Activated CD8-positive, alpha-beta memory T cell treated with anti-CD3 and anti-CD28 coated beads for 24 hours (primary cell): ENCODE results near the gene EBI3.
"Not testable (repeated sequence)": the region's sequence is repeated elsewhere in the genome, so short reads cannot be mapped to it uniquely, and the experiment has no call there.

Source experiments
- DNase-seq: peaks from one replicate; pipeline ENCODE4 v3.0.0-alpha.2; 2020

EBI3 gene

DNA sequence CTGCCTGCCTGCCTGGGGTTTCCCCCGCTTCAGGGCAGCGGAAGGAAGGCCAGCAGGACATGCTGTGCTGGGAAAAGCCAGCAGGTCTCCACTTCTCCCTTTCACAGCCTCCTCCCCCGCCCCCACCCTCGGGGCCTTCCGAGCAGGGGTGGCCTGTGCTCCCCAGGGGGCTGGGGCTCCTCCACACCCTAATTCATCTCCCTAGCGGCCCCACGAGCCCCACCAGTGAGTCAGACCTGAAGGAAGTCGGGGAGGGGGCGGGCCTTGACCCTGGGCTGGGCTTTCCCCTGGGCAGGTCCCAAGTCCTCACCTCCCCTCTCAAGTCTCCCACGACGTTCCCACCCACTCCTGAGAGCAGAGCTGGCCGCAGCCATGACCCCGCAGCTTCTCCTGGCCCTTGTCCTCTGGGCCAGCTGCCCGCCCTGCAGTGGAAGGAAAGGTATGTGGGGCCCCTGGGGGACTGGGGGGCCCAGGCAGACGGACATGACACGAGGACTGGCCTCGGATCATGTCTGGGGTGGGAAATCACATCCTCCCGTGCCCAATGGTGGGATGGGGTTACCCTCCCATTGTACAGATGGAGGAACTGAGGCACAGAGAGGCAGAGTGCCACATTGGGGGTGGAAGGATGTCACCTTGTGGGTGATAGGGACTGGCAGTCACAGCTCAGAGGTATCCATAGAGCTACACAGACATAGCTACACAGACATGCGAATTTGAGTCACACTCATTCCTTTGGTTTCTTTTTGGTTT, at the start of gene EBI3:
Gene EBI3 (plus strand): TSS at position 345 of the 753 bp plus-strand sequence. CDS start 28 bp downstream, at position 373.
- peak; percentile 80 for DNase-seq

DNA sequence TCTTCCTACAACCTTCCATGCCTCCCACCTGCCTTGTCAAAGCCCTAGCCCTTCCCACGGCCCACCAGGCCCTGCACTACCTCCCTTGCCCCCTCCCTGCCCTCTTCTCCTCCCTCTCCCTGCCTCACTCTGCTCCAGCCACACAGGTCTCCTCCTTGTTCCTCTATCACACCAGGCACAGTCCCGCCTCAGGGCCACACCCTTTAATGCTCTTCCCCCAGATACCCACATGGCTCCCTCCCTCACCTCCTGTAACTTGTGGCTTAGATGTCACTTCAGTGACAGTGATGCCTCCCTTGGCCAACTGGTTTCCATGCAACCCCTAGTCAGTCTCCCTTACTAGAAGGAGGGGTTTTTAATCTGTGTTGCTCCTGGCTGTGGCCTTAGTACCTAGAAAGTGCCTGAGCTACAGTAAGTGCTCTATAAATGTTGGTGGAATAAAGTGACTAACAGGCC, 48.2 kb upstream of the EBI3 start:
- no peak for DNase-seq

DNA sequence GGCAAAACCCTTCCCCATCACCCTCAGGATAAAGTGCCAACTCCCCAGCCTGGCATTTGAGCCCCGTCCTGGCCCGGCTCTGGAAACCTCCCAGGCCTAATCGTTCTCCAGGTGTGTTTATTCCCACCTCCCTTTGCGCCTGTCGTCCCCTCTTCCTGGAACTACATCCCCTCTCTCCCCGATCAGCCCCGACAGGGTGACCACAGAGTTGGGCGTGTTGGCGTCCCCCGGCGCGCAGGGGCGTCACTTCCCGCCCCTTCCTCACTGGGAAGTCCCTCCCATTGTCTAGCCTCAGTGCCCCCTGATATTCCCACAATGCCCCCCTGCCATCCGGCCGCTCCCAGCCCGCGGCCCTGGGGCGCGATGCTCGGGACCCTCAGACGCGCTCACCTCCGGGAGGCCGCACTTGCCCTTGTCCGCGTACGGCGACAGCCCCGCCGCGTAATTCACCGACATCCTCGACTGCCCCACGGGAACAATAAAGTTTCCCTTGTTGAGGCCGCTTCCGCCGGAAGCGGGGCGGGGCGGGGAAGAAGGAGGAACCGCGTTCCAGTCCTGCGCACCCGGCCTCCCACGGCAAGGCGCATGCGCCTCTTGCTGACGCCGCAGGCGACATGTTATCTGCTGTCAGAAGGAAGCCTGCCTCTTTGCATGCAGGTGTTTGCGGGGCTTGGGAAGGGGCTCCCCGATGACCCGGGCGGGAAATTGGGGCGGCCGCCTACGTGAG, 47.1 kb upstream of the EBI3 start, which contains the start of the genes ANKRD24 and SIRT6:
Gene ANKRD24 (plus strand): TSS at position 606 of the 727 bp plus-strand sequence. CDS start 3,737 bp downstream, outside the sequence.
Gene SIRT6 (minus strand): TSS at position 480 of the 727 bp plus-strand sequence. CDS start 24 bp downstream, at position 456.
- peak; percentile 96 for DNase-seq

DNA sequence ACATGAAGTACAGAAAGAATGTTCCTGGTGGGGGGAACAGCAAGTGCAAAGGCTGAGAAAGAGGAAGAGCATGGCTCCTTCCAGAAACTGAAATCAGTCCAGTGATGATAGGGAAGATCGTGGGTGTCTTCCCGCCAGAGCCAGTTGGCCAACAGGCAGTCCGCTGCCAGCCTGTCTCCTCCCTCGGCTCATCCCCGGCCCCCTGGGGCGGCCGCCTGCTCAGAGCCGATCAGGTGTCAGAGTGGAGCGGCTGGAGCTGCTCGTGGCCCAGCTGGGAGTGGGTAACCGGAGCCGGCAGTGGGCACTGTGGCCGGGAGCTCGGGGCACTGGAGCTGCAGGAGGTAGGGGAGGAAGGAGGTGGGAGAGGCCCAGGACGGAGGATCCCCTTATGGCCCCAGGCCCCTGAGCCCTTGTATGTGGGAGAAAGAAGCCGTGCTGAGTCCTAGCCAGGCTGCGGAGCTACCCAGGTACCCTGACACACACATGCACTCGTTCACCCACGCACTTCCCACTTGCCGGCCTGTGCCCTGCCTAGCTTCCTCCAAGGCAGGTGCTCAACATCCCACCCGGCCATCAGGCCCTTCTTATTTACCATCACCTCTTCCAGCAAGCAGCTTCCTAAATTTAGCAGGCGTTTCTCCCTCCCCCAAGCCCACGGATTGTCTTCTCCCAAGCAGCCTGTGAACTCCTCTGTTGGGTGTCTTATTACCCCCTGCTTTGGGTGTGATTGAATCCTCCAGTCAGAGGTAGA, 45.2 kb upstream of the EBI3 start:
- no peak for DNase-seq

DNA sequence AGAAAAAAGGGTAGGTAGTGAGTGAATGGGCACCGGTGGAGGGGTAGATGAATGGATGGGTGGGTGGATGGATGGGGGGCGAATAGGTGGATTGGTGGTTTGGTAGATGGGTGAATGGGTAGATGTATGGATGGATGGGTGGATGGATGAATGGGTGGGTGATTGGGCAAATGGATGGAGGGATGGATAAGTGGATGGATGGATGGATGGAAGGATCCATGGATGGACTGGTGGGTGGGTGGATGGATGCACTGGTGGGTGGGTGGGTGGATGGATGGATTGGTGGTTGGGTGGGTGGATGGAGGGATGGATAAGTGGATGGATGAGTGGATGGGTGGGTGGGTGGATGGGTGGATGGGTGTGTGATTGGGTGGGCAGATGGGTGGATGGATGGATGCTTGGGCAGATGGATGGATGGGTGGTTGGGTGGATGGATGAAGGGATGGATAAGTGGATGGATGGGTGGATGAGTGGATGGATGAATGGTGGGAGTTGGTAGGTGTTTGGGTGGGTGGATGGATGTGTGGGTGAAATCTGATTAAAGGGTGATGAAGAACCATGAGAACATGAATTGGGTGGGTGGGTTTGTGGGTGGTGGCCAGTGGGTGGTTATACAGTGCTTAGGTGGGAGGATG, 44.5 kb upstream of the EBI3 start:
- DNase-seq = no peak

DNA sequence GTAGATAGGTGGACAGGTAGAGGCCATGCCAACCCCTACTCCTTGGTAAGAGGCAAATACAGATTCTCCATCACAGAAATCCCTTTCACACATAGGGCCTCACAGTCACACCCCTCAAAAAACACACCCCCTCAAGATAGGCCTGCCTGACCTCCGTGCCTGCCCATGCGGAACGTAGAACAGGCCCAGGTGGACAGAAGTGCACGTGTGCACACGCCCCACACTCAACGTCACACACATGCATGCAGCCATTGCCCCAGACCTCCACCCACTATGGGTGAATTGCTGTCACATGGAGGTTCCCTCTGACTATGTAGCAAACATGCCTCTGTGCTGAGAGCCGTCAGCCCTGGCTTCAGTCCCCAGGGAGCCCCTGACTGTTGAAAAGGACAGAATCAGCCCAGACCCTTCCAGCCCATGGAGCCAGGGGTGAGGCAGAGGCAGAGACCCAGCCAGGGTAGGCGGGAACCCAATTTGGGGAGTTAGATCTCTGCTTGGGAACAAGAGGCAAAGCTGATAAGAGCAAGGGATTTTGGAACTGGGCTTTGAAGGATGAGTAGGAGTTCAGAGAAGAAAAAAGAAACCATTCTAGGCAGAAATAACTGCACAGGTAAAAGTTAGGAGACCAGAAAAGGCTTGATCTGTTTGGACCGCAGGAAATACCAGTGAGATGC, 43.8 kb upstream of the EBI3 start:
- DNase-seq = no peak

DNA sequence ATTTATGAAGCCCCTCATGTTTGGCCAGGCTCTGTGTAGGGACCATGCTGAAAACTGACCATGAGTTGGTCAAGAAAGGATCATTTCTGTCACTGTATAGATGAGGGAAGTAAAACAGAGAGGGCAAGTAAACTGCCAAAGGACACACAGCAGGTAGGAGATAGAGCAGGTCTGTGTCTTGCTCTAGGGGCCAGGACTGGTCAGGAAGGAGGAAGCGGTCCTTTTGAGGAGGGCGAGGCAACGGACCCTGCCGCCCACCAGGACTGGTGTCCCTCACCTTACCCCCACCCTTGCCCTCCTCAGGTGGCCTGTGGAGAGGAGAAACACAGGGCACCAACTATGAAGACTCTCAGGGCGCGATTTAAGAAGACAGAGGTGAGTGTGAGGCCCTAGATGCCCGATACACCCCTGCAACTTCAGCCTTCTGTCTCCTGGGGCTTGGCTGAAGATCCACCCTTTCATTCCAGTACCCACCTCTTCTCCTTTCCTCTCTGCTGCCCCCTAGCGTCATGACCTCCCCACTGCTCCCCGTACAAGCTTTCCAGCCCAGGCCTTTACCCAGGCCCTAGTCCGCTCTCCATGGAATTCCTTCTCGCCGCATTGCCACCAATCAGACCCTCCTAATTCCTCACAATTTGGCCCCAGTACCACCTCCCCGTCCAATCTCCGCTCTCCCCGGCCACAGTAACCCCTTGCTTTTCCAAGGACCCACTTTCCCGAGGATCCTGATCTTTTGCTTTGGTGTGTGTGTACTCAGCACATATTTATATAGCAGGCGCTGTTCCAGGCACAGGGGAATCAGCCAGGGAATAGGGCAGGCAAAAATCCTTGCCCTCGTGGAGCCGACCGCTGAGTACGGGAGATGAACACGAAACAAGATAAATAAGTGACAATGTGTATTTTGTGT, 43.0 kb upstream of the EBI3 start:
- DNase-seq = peak; percentile 91

DNA sequence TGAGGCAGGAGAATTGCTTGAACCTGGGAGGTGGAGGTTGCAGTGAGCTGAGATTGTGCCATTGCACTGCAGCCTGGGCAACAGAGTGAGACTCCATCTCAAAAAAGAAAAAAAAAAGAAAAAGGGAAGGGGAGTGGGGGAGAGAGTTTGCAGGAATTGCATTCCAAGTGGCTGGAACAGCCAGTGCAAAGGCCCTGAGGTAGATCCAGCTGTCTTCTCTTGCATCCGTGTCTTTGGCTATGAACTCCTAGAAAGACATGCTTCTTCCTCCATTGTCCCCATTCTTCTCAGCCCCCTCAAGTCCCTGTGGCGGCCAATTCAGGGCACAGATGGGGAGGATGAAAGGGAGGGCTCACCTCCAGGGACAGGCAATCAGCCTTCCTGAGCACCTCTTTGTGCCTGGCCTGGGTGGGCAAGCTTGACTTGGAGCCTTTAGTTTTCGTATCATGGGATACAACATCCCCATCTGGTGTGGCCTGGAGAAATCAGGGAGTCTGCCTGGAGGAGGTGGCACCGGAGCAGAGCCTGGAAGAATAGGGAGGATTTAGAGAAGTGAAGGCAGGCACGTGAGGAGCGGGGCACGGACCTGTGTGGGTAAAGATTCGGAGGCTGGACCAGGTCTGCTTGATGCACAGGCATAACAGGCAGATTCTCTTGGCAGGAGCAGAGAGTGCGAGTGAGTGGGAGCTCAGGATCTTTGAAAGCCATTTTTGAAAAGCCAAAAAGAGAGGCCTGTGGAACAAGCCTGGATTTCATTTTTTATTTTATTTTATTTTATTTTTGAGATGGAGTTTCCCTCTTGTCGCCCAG, 41.8 kb upstream of the EBI3 start:
- no peak for DNase-seq

DNA sequence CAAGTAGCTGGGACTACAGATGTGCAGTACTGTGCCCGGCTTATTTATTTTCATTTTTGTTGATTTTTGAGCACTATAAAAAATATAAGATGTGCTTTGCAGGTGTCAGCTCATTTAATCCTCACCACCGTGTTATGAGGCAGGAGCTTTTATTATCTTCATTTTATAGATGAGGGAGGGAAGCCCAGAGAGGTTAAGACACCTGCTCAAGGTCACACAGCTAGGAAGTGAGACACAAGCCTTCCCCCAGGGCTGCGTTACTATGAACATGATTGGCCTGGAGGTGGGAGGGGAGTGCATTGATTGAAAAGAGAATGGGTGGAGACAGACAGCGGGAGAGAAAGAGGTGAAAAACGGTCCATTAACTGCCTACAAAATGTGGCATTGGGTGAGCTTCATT, 39.7 kb upstream of the EBI3 start:
- no peak for DNase-seq

DNA sequence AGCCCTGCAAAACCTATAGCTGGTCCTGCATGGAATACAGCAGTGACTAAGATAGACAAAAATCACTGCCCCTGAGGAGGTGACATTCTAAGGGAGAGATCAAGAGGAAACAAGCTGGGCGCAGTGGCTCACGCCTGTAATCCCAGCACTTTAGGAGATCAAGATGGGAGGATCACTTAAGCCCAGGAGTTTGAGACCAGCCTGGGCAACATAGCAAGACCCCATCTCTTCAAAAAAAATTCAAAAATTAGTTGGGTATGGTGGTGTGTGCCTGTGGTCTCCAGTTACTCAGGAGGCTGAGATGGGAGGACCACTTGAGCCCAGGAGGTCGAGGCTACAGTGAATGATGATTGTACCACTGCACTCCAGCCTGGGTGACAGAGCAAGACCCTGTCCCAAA, 36.8 kb upstream of the EBI3 start:
- DNase-seq = not testable (repeated sequence)

DNA sequence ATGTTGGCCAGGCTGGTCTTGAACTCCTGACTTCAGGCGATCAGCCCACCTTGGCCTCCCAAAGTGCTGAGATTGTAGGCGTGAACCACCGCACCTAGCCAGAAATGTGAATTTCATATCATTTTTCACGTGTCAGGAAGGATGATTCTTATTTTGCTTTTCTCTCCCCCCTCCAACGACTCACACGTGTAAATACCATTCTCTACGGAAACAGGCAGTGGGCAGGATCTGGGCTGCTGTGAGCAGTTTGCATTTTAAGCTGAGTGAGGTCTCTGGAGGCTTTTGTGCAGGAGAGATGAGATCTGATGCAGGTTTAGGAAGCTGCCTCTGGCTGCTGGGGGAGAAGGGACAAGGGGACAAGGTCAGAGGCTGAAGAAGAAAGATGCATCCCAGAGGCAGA, 35.0 kb upstream of the EBI3 start:
- DNase-seq = no peak

DNA sequence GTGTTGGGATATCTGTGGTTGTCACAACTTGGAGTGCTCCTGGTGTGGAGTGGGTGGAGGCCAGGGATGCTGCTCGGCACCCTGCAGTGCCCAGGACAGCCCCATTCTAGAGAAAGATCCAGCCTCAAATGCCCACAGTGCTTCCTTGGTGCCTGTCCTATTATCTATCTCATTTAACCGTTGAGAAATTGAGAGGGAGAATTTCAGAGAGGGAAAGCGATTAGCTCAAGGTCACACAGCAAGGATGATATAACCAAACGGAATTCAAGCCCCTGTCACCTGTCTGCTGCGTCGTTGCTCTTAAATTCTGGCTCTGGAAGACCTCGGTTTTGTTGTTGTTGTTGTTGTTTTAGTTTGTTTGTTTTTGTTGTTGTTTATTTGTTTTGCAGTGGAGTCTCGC, 33.3 kb upstream of the EBI3 start:
- DNase-seq = no peak

DNA sequence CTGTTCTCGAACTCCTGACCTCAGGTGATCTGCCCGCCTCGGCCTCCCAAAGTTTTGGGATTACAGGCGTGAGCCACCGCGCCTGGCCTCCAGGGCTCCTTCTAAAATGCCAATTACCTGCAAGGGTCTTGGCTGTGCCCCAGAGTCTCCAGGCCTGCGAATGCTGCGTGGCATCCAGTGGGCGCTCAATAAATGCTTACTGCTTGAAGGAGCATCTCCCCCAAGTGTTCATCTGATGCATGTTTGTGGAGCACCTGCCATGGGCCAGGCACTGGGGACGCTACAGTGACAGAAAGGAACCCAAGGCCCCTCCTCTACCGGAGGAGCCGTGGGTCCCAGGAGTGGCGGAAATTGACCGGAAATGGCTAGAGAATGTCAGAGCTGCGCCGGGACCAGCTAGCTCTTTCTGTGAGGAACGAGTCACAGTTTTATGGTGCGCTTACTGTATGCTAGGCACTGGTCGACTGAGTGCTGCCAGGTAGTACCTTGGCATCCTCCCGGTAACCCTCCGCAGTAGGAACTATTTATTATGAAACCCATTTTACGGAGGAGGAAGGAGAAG, 32.7 kb upstream of the EBI3 start:
- DNase-seq = no peak

DNA sequence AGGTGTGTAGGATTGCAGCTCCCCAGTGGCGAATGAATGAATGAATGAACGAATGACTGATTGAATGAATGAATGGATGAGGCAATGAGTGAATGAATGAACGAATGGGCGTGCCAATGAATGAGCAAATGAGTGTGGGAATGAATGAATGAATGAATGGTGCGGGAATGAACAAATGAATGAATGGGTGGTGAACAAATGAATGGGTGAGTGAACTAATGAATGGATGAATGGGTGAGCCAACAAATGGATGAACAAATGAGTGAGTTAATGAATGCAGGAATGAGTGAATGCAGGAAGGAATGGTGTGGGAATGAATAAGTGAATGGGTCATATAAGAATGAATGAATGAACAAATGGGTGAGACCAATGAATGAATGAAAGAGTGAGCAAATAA, 32.1 kb upstream of the EBI3 start:
- DNase-seq = no peak

DNA sequence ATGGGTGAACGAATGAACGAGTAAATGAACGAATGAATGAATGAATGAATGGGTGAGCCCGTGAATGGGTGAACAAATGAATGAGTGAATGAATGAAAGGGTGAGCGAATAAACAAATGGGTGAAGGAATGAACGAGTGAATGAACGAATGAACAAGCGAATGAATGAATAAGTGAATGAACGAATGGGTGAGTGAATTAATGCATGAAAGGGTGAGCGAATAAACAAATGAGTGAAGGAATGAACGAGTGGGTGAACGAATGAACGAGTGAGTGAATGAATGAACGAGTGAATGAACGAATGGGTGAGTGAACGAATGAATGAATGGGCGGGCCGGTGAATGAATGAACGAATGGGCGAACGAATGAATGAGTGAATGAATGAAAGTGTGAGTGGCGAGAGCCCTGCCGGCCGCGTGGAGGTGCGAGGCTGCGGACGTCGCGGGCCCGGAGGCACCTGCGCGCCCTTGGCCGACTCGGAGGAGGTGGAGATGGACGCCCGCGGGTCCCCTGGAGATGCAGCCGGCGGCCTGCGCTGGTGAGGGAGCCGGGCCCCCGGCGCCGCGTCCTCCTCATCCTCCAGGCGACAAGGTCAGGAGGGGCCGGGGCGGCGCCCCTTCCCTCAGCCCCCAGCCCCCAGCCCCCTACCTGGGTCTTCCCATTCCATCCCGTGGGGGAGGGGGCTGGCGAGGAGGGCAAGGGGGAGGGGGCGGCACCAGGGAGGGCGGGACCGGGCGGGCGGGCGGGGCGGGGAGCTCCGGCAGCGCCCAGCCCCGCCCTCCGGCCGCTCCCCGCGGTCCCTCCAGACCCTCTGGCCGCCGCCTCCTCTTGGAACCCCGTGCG, 31.5 kb upstream of the EBI3 start:
- no peak for DNase-seq

DNA sequence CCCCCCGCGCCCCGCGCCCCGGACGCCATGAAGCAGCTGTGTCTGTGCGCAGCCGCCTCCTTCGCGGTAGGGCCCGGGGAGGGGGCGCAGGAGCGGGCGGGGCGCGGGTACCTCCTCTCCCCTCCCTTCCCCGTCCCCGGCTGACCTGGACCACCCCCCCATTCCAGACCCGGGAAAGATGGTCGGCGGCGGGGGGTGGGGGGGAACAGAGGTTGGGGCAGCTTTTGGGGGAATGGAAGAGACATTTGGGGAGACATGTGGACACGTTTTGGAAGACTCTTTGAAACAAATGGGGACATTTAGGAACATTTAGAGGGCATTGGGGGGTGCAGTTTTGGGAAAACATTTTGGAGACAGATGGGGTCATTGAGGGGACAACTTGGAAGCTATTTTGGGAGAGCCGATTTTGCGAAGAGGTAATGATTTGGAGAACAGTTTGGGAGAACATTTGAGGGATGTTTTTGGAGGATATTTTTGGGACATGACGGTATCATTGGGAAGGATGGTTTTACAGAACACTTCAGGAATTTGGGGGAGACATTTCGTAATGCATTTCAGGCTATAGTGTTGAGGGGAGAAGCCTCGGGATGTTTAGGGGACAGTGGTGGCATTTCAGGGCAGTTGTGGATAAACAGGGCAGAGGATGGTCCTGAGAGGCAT, 30.7 kb upstream of the EBI3 start:
- DNase-seq = no peak

DNA sequence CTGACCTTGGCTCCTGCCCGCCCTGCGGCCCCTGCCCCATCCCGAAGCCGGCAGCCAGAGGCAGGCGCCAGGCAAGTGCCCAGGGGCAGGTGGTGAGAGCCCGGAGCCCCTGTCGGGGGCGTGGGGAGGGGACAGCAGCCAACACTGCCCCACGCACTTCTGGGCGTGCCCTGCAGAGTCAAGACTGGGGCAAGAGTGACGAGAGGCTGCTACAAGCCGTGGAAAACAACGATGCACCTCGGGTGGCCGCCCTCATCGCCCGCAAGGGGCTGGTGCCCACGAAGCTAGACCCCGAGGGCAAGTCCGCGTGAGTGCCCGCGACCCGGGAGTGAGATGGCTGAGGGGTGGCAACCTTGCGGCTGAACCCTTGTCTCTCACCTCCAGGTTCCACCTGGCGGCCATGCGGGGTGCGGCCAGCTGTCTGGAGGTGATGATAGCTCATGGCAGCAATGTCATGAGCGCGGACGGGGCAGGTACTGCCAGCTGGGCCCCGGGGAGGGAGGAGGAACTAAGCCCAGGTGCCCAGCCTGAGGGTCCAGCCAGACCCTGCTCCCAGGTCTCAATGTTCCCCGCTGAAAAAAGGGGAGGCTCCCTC, 29.5 kb upstream of the EBI3 start:
- DNase-seq = no peak
